GM12873 (cell line): ENCODE measurements around the gene COQ8A.

Experiments used
- CTCF ChIP-seq: IDR thresholded peaks from 2 replicates; pipeline ENCODE4 v1.5.1; 2012; ENCODE audit warnings: low read depth, mild to moderate bottlenecking, moderate library complexity, low read length, control low read depth; ENCODE audit not compliant: insufficient read depth; ENCODE audit errors: missing control alignments

Gene COQ8A

GRCh38 chr1:227002531-227003049 lies 62.5 kb downstream of the COQ8A start:
- no peak for TF ChIP-seq CTCF

GRCh38 chr1:227003165-227003564 lies 63.1 kb downstream of the COQ8A start:
- no peak for TF ChIP-seq CTCF

GRCh38 chr1:227004796-227005195 lies 64.7 kb downstream of the COQ8A start:
- TF ChIP-seq CTCF: no peak

GRCh38 chr1:227006226-227006796 lies 66.2 kb downstream of the COQ8A start:
- TF ChIP-seq CTCF: no peak

GRCh38 chr1:227009937-227010336 lies 69.8 kb downstream of the COQ8A start:
- TF ChIP-seq CTCF: no peak

- no peak for TF ChIP-seq CTCF
Observed at GRCh38 chr1:227010645-227011044, 70.6 kb downstream of the COQ8A start.

- no peak for TF ChIP-seq CTCF
Observed at GRCh38 chr1:227016990-227017389, 76.9 kb downstream of the COQ8A start.
